A549 (cell line): ENCODE measurements around the gene MCU. TPM values are rescaled to one million over a fixed set of nuclear protein-coding genes. Genes with fewer than 3 reads are reported as not detected.

Experiments
- ATAC-seq, 2 experiments: fragments of 200-7000 bp in 1 of 2; fragments of >200 bp in 1 of 2; cut with Nextera tagmentation in 1 of 2; cut with Tn5 transposase in 1 of 2; 3 replicates each; pipeline versions ENCODE4 v1.8.0 to v1.9.1; 2018 to 2020; ENCODE audit warnings: mild to moderate bottlenecking in 1 of 2, moderate library complexity in 1 of 2
- CTCF ChIA-PET: fragments of 300-600 bp; sonication (Branson Sonifier 250); formaldehyde crosslinking; extraction: SDS; loops from one replicate; lab custom pipeline; 2021; ENCODE audit warnings: antibody characterized with exemption, inconsistent platforms; lab: Yijun Ruan, JAX
- POLR2A ChIA-PET: fragments of 350-600 bp; formaldehyde crosslinking; extraction: SDS; loops from one replicate; lab custom pipeline; 2021; ENCODE audit warnings: antibody characterized with exemption, inconsistent platforms; lab: Yijun Ruan, JAX
- DNase-seq, 2 experiments: peaks; one replicate each; pipeline versions ENCODE4 v3.0.0 to v3.0.0-alpha.2; 2011 to 2016; ENCODE audit warnings: low read depth in 1 of 2, low spot score in 1 of 2
- FAIRE-seq: peaks from 2 replicates; lab custom pipeline; 2011; peaks lifted over from hg19 to GRCh38; lab: Jason Lieb, UNC
- H3K27ac ChIP-seq, 2 experiments: fragments of >200 bp; sonication (Bioruptor Twin); formaldehyde crosslinking; 3 replicates each; pipeline ENCODE4 v1.5.1; 2016 to 2017
- H3K4me1 ChIP-seq: fragments of >200 bp; sonication (Bioruptor Twin); formaldehyde crosslinking; 3 replicates; pipeline ENCODE4 v1.6.1; 2016
- H3K4me2 ChIP-seq: fragments of >200 bp; sonication (Bioruptor Twin); formaldehyde crosslinking; 3 replicates; pipeline ENCODE4 v1.6.1; 2016
- H3K4me3 ChIP-seq: fragments of >200 bp; sonication (Bioruptor Twin); formaldehyde crosslinking; 3 replicates; pipeline ENCODE4 v1.5.1; 2016
- H3K9me3 ChIP-seq: fragments of >200 bp; sonication (Bioruptor Twin); formaldehyde crosslinking; 3 replicates; pipeline ENCODE4 v1.6.1; 2016
- BCL3 ChIP-seq: fragments of >200 bp; sonication (Bioruptor Twin); formaldehyde crosslinking; IDR thresholded peaks from 3 replicates; pipeline ENCODE4 v1.6.1; 2016
- CHD2 ChIP-seq: fragments of 150-350 bp; IDR thresholded peaks from 2 replicates; pipeline ENCODE4 v1.6.1; 2014; ENCODE audit warnings: low read length; ENCODE audit not compliant: partially characterized antibody
- ESRRA ChIP-seq: fragments of 150-350 bp; IDR thresholded peaks from 2 replicates; pipeline ENCODE4 v1.6.1; 2014; ENCODE audit warnings: mild to moderate bottlenecking, low read length, borderline replicate concordance
- FOSB ChIP-seq: fragments of 250-450 bp; sonication (Bioruptor Pico); IDR thresholded peaks from 2 replicates; pipeline ENCODE4 v1.5.0; 2020; ENCODE audit warnings: mild to moderate bottlenecking, moderate library complexity
- FOXS1 ChIP-seq: fragments of 250-450 bp; sonication (Bioruptor Pico); IDR thresholded peaks from 2 replicates; pipeline ENCODE4 v1.5.0; 2020; ENCODE audit warnings: mild to moderate bottlenecking, moderate library complexity
- HOXB13 ChIP-seq: fragments of 250-450 bp; sonication (Bioruptor Pico); IDR thresholded peaks from 2 replicates; pipeline ENCODE4 v1.5.0; 2020; ENCODE audit warnings: low read depth, mild to moderate bottlenecking, moderate library complexity
- HOXB5 ChIP-seq: fragments of 250-450 bp; sonication (Bioruptor Pico); IDR thresholded peaks from 2 replicates; pipeline ENCODE4 v1.5.0; 2020; ENCODE audit warnings: mild to moderate bottlenecking, moderate library complexity
- KDM1A ChIP-seq: fragments of 200-600 bp; sonication (generic); IDR thresholded peaks from 2 replicates; pipeline ENCODE4 v1.6.1; 2016; ENCODE audit warnings: low read depth, mild to moderate bottlenecking
- KDM5A ChIP-seq: fragments of 200-600 bp; sonication (generic); IDR thresholded peaks from 2 replicates; pipeline ENCODE4 v1.6.1; 2016; ENCODE audit warnings: antibody characterized with exemption, mild to moderate bottlenecking
- MAFK ChIP-seq: fragments of 450-650 bp; IDR thresholded peaks from 2 replicates; pipeline ENCODE4 v1.6.1; 2014; ENCODE audit not compliant: partially characterized antibody
- MAX ChIP-seq: IDR thresholded peaks from 2 replicates; pipeline ENCODE4 v1.6.1; 2012
- MAZ ChIP-seq: fragments of 150-350 bp; IDR thresholded peaks from 2 replicates; pipeline ENCODE4 v1.6.1; 2014; ENCODE audit warnings: antibody characterized with exemption, low read depth, low read length, borderline replicate concordance
- NFE2L2 ChIP-seq: fragments of 150-350 bp; conservative IDR thresholded peaks from 2 replicates; pipeline ENCODE4 v1.6.1; 2014; ENCODE audit warnings: low read length
- NPAS2 ChIP-seq: fragments of 250-450 bp; sonication (Bioruptor Pico); IDR thresholded peaks from 2 replicates; pipeline ENCODE4 v1.8.0; 2022; ENCODE audit warnings: mild to moderate bottlenecking, moderate library complexity, borderline replicate concordance
- POLR2AphosphoS2 ChIP-seq: conservative IDR thresholded peaks from 2 replicates; pipeline ENCODE4 v1.6.1; 2012; ENCODE audit warnings: low read length, improper control_type of control experiment, inconsistent platforms
- RARB ChIP-seq: fragments of 250-450 bp; sonication (Bioruptor Pico); IDR thresholded peaks from 2 replicates; pipeline ENCODE4 v1.8.0; 2021; ENCODE audit warnings: mild to moderate bottlenecking, moderate library complexity
- RCOR1 ChIP-seq: fragments of 150-350 bp; IDR thresholded peaks from 2 replicates; pipeline ENCODE4 v1.6.1; 2014; ENCODE audit warnings: antibody characterized with exemption, low read length, low read depth
- RNF2 ChIP-seq: fragments of 200-600 bp; sonication (generic); IDR thresholded peaks from 2 replicates; pipeline ENCODE4 v1.6.1; 2016; ENCODE audit warnings: low read depth, mild to moderate bottlenecking, antibody characterized with exemption, moderate library complexity, borderline replicate concordance
- TFCP2L1 ChIP-seq: fragments of 250-450 bp; sonication (Bioruptor Pico); IDR thresholded peaks from 2 replicates; pipeline ENCODE4 v1.5.0; 2021; ENCODE audit warnings: mild to moderate bottlenecking
- ZC3H11A ChIP-seq: fragments of 450-650 bp; IDR thresholded peaks from 2 replicates; pipeline ENCODE4 v1.6.1; 2014; ENCODE audit warnings: antibody characterized with exemption, mild to moderate bottlenecking
- ZFP36 ChIP-seq: fragments of 450-650 bp; IDR thresholded peaks from 2 replicates; pipeline ENCODE4 v1.6.1; 2014; ENCODE audit warnings: borderline replicate concordance; ENCODE audit not compliant: partially characterized antibody
- ZSCAN20 ChIP-seq: fragments of 250-450 bp; sonication (Bioruptor Pico); IDR thresholded peaks from 2 replicates; pipeline ENCODE4 v1.8.0; 2022; ENCODE audit warnings: mild to moderate bottlenecking, moderate library complexity
- WGBS: methylation state at CpG from one replicate; pipeline ENCODE4 v1.1.6; 2017; ENCODE audit errors: missing lambda C conversion rate; 5-methylcytosine and 5-hydroxymethylcytosine counted together
- polyA plus RNA-seq, 4 experiments: library from polyadenylated mRNA; depleted of rRNA in 3 of 4; stranded (reverse); fragments of >200 nt; fragmentation: RNase III in 1 of 4; extraction: RNeasy Plus Mini Kit Qiagen cat#74134 plus additional on column Dnase treatment in 1 of 4; gene quantifications; 2 replicates in 3 of 4; 3 replicates in 1 of 4; pipeline ENCODE4 v1.2.3, GENCODE V29; 2011 to 2017
- TF ChIP-seq, protein P1 (sequence below): fragments of 200-600 bp; sonication (generic); IDR thresholded peaks from 2 replicates; pipeline ENCODE4 v1.6.1; 2016; ENCODE audit warnings: antibody characterized with exemption, mild to moderate bottlenecking, moderate library complexity
- TF ChIP-seq, protein P2 (sequence below): fragments of >200 bp; sonication (Bioruptor Twin); formaldehyde crosslinking; IDR thresholded peaks from 3 replicates; pipeline ENCODE4 v1.5.1; 2016
- TF ChIP-seq, protein P3 (sequence below): IDR thresholded peaks from 2 replicates; pipeline ENCODE4 v1.6.1; 2012; ENCODE audit warnings: low read depth, borderline replicate concordance

Gene MCU
- polyA plus RNA-seq, 2 of the 4 experiments (the other 2 are of a cell fraction), result 44.0 to 221 TPM

DNA sequence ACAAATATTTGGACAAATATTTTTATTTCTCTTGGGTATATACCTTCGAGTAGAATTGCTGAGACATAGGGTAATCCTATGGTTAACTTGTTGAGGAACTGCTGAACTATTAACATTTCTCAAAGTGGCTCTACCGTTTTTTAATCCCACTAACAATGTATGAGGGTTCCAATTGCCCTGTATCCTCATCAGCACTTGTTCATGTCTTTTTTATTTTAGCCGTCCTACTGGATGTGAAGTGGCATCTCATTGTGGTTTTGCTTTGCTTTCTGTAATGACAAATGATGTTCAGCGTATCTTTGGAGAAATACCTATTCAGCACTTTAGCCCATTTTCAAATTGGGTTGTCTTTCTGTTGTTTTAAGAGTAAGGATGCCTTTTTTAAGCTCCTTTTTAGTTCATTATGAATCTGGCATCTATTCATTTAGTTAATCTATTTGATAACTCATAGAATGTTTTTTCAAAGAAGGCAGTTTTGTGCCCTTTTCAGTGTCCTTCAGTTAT lies 40.0 kb downstream of the MCU start:
- CTCF ChIA-PET, result no interaction called here
- POLR2A ChIA-PET, result no interaction called here
- 72% methylated on average over 4 of the region's 4 CpGs for WGBS

GRCh38 chr10:72732521-72732920 lies 40.6 kb downstream of the MCU start:
- no peak for TF ChIP-seq KDM1A
- TF ChIP-seq TFCP2L1 (CRISPR knock-in tag), result no peak
- no peak for TF ChIP-seq HOXB5 (CRISPR knock-in tag)
- TF ChIP-seq ZSCAN20, result no peak
- TF ChIP-seq HOXB13, result no peak
- TF ChIP-seq FOSB, result no peak
- TF ChIP-seq, protein P1, sequence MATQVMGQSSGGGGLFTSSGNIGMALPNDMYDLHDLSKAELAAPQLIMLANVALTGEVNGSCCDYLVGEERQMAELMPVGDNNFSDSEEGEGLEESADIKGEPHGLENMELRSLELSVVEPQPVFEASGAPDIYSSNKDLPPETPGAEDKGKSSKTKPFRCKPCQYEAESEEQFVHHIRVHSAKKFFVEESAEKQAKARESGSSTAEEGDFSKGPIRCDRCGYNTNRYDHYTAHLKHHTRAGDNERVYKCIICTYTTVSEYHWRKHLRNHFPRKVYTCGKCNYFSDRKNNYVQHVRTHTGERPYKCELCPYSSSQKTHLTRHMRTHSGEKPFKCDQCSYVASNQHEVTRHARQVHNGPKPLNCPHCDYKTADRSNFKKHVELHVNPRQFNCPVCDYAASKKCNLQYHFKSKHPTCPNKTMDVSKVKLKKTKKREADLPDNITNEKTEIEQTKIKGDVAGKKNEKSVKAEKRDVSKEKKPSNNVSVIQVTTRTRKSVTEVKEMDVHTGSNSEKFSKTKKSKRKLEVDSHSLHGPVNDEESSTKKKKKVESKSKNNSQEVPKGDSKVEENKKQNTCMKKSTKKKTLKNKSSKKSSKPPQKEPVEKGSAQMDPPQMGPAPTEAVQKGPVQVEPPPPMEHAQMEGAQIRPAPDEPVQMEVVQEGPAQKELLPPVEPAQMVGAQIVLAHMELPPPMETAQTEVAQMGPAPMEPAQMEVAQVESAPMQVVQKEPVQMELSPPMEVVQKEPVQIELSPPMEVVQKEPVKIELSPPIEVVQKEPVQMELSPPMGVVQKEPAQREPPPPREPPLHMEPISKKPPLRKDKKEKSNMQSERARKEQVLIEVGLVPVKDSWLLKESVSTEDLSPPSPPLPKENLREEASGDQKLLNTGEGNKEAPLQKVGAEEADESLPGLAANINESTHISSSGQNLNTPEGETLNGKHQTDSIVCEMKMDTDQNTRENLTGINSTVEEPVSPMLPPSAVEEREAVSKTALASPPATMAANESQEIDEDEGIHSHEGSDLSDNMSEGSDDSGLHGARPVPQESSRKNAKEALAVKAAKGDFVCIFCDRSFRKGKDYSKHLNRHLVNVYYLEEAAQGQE, result no peak
- TF ChIP-seq, protein P2, sequence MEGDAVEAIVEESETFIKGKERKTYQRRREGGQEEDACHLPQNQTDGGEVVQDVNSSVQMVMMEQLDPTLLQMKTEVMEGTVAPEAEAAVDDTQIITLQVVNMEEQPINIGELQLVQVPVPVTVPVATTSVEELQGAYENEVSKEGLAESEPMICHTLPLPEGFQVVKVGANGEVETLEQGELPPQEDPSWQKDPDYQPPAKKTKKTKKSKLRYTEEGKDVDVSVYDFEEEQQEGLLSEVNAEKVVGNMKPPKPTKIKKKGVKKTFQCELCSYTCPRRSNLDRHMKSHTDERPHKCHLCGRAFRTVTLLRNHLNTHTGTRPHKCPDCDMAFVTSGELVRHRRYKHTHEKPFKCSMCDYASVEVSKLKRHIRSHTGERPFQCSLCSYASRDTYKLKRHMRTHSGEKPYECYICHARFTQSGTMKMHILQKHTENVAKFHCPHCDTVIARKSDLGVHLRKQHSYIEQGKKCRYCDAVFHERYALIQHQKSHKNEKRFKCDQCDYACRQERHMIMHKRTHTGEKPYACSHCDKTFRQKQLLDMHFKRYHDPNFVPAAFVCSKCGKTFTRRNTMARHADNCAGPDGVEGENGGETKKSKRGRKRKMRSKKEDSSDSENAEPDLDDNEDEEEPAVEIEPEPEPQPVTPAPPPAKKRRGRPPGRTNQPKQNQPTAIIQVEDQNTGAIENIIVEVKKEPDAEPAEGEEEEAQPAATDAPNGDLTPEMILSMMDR, result no peak
- TF ChIP-seq ESRRA, result no peak
- no peak for TF ChIP-seq NFE2L2
- TF ChIP-seq KDM5A, result no peak
- TF ChIP-seq RCOR1, result no peak
- TF ChIP-seq ZC3H11A, result no peak
- TF ChIP-seq POLR2AphosphoS2, result no peak
- no peak for TF ChIP-seq NPAS2 (CRISPR knock-in tag)
- TF ChIP-seq FOXS1 (CRISPR knock-in tag), result no peak
- no peak for TF ChIP-seq MAZ
- no peak for TF ChIP-seq RARB
- TF ChIP-seq, protein P3, sequence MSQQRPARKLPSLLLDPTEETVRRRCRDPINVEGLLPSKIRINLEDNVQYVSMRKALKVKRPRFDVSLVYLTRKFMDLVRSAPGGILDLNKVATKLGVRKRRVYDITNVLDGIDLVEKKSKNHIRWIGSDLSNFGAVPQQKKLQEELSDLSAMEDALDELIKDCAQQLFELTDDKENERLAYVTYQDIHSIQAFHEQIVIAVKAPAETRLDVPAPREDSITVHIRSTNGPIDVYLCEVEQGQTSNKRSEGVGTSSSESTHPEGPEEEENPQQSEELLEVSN, result no peak
- TF ChIP-seq, all 56 proteins: peak for 0
- no peak overlapping the region for H3K27ac ChIP-seq
- no peak overlapping the region for H3K4me2 ChIP-seq
- no peak for DNase-seq
- peaks cover 42% of the 10 kb centered on the region for H3K4me1 ChIP-seq
- POLR2A ChIA-PET, result no interaction called here
- FAIRE-seq, result no peak
- CTCF ChIA-PET, result no interaction called here
- H3K9me3 ChIP-seq, result no peaks in the 10 kb centered on the region
- ATAC-seq, result no peak
- no peak overlapping the region for H3K4me3 ChIP-seq
- 81% methylated on average over 2 of the region's 2 CpGs for WGBS

More for the DNA sequence above, 40.0 kb downstream of the MCU start:
- Histone ChIP-seq H3K27ac (no peak overlapping the region), H3K4me1 (peaks cover 48% of the 10 kb centered on the region), H3K4me2 (no peak overlapping the region)
- FAIRE-seq (no peak), ATAC-seq (no peak)
- TF ChIP-seq MAFK (peak; percentile 73), MAX (no peak), ESRRA (no peak), BCL3 (no peak), ZC3H11A (no peak), MAZ (no peak), CHD2 (no peak), RNF2 (no peak), ZFP36 (peak; percentile 11)
- TF ChIP-seq, protein P3, result no peak
- TF ChIP-seq, all 56 proteins: peak for 2
- Histone ChIP-seq H3K4me3 (no peak overlapping the region), H3K9me3 (no peaks in the 10 kb centered on the region)
- no peak for DNase-seq
